Activated gamma-delta T cell treated with Interleukin-2 at 50 U/mL for 16 hours (primary cell): ENCODE measurements around the gene FKBP4.
"Not testable (repeated sequence)": the region's sequence is repeated elsewhere in the genome, so short reads cannot be mapped to it uniquely, and the experiment has no call there.

ENCODE experiments used
- DNase-seq: peaks from one replicate; pipeline ENCODE4 v3.0.0-alpha.2; 2020

The FKBP4 gene, protein sequence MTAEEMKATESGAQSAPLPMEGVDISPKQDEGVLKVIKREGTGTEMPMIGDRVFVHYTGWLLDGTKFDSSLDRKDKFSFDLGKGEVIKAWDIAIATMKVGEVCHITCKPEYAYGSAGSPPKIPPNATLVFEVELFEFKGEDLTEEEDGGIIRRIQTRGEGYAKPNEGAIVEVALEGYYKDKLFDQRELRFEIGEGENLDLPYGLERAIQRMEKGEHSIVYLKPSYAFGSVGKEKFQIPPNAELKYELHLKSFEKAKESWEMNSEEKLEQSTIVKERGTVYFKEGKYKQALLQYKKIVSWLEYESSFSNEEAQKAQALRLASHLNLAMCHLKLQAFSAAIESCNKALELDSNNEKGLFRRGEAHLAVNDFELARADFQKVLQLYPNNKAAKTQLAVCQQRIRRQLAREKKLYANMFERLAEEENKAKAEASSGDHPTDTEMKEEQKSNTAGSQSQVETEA

DNA sequence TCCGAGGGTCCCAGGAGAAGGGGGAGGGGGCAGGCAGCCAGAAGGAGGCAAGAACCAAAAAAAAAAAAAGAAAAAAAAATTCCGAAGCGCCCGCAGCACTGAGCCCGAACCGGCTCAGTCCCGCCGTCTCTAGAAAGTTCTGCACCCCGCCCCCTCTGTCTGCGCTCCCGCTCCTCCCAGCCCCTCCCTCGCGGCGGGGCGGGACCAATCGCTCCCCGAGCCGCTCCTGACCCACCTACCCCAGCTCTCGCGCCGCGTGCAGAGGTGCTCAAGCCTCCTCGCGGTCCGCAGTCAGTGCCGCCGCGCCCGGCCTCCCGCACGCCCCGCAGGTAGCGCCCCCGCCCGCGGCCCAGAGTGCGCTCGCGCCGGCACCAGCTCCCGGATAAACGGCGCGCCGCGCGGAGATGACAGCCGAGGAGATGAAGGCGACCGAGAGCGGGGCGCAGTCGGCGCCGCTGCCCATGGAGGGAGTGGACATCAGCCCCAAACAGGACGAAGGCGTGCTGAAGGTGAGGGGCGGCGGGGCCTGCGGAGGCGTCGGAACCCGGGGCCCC, at the start of gene FKBP4:
TSS of gene FKBP4 (plus strand) at position 235 of the 554 bp plus-strand sequence. CDS start at position 405, 170 bp downstream.
- DNase-seq = peak; percentile 84

DNA sequence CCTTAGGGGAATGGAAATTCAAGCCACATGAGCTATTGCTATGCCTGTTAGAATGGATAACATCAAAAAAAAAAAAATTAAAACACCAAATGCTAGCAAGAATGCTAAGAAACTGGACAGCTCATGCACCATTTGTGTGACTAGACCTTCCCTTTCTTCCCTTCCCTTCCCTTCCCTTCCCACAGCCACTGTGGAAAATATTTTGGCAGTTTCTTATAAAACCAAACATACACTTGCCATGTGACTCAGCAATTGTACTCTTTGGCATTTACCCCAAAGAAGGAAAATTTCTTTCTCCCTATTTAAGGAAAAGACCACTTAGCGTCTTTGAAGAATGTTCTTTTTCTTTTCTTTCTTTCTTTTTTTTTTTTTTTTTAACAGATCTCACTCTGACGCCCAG, 49.1 kb upstream of the FKBP4 start:
- DNase-seq = no peak

DNA sequence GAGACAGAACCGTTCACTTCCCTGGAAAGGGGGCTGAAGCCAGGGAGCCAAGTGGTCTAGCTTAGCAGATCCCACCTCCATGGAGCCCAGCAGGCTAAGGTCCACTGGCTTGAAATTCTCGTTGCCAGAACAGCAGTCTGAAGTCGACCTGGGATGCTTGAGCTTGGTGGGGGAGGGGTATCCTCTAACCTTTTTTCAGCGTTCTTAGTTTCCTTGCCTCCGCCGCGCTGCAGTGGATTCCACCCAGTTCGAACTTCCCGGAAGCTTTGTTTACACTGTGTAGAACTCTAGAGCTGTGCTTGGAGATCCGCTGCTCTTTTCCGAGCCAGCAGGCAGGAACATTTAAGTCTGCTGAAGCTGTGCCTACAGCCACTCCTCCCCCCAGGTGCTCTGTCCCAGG, 45.2 kb upstream of the FKBP4 start:
- no peak for DNase-seq

DNA sequence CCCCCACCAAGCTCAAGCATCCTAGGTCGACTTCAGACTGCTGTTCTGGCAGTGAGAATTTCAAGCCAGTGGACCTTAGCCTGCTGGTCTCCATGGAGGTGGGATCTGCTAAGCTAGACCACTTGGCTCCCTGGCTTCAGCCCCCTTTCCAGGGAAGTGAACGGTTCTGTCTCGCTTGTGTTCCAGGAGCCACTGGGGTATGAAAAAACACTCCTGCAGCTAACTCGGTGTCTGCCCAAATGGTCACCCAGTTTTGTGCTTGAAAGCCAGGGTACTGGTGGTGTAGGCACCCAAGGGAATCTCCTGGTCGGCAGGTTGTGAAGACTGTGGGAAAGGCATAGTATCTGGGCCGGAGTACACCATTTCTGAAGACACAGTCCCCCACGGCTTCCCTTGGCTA, 44.6 kb upstream of the FKBP4 start:
- DNase-seq = no peak

DNA sequence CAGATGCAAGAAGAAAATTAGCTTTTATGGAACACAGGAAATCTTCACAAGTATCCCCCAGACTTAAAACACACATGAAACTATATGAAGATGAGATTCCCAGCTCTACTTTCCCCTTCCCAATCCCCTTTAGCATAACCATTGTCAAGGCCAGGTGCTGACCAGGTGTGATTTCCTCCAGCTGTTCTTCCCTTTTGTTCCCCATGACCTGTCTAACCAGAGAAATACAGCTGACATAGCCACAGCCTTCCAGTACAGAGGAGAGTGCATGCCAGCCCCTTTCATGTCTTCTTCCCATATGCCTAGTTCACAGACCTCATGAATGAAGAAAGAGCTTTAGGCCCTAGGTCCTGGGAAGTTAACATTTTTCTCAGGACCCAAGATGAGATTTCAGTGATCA, 43.5 kb upstream of the FKBP4 start:
- DNase-seq = no peak

DNA sequence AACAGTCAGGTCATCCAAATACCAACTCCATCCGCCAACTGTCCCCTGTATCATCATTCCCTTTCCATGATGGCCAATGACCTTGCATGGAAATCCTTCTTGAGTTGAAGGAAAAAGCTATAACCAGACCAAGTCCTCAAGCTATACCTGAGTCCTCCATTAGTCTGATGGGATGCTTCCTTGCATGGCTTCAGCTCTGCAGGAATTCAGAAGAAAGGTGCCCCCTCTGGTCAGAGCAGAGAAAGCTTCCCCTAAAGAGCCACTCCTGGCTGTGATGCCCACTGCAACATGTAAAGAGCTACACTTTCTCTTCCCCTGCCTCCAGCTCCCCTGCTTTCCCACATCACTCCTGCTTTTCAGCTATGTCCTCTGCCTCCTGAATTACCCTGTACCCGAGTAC, 43.1 kb upstream of the FKBP4 start:
- DNase-seq = no peak

DNA sequence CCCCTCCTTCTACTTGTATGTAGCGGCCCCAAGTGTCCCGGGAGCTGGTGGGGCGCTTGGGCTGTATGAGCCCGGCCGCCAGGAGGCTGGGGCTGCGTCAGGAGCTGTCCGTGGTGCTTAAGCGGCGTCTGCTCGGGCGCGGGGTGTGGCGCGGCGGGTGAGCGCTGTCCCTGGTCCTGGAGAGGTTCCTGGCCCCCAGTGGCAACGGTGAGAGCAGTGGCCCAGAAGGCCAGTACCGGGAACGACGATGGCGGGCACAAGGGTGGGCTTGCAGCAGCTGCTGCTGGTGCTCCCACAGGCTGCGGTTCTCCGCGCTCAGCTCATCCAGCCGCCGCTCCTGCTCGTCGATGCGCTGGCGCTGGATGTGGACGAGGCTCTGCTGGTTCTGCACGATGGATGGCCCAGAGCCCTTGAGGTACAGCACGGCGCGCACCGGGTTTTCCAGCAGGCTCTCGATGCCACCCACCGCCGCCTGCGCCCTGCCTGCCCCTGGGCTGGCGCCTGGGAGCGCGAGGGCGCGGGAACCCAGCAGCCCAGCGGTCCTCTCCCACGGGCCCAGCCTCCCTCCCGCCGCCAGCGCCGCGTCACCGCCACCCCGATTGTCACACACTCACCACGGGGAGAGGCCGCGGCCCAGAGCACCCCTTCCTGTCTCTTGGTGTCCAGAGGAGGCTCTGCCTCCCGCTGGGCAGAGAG, 41.9 kb upstream of the FKBP4 start:
- DNase-seq = peak; percentile 75

DNA sequence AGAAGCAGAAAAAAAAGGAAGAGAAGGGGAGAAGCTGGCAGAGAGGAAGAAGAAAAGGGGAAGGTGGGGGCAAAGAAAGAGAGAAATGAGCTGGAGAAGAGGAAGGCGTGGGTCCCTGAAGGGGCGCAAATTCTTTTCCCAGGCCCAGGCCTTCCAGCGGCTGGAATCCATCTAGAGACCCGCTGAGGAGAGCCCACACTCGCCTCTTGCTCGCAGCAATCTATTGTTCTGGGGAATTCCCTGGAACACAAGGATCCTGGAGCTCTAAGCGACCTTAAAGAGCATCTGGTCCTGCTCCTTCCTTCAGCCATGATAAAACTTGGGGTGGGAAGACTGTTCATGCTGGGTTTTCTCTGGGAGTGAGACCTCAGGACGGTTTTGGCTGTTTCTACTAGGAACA, 41.2 kb upstream of the FKBP4 start:
- DNase-seq = no peak

DNA sequence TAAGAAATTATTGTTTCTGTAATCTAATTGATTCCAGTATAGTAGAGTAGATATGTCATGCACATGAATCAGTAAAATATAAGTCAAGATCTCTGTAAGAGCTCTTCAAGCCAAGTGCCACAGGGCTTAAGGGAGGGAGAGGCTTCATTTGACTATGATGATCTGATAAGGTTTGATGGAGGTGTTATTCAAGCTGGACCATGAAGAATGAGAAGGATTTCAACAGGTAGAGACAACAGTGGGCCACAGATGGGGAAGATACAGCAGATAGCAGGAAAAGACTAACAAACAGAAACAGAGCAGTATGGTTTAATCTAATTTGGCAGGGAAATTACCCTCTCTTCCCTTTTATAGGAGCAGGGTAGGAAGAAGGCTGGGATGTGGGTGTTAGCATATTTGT, 40.6 kb upstream of the FKBP4 start:
- DNase-seq = no peak

DNA sequence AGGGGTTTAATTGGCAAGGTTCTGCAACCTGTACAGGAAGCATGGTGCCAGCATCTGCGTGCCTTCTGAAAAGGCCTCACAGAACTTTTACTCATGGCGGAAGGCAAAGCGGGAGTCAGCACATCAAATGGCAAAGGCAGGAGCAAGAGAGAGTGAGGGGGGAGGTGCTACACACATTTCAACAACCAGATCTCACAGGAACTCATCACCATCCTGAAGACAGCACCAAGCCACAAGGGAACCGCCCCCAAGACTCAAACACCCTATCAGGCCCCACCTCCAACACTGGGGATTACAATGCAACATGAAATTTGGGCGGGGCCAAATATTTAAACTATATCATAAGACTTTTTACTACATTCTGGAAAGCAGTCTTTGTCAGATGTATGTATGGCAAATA, 38.0 kb upstream of the FKBP4 start:
- DNase-seq = no peak

DNA sequence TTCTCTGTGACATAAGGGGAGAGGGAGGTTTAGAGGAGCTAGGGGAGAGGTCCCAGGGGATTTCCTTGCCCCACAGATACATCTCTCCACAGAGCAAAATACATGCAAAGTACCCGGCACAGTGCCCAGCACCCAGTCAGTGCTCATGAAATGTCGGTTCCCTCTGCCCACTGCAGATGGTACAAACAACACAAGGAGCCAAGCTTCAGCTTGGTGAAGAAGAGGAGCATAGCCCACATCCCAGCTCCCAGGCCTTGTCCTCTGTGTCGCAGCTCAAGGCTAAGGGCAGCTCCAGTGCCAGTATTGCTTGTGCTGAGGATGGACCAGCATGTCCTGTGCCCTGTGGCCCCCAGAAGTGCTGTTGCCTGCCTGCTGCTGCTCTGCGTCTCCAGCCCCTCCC, 35.0 kb upstream of the FKBP4 start:
- DNase-seq = no peak

DNA sequence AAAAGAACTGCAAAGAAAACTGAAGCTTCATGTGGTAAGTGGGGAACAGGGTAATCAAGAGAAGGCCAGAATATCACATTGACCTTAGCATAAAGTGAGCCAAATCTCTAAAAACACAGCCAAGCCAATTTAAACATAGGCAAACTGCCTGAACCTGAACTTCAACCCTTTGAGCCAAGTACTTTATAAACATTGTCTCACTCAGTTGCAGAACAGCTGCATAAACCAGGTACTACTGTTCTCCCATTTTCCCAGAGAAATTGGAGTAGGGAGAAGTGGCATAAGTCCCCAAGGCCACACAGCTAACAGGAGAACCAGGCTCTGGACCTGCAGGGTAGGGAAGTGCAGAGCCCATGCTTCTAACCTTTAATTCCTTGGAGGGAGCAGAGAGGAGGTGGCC, 30.4 kb upstream of the FKBP4 start:
- DNase-seq = no peak

DNA sequence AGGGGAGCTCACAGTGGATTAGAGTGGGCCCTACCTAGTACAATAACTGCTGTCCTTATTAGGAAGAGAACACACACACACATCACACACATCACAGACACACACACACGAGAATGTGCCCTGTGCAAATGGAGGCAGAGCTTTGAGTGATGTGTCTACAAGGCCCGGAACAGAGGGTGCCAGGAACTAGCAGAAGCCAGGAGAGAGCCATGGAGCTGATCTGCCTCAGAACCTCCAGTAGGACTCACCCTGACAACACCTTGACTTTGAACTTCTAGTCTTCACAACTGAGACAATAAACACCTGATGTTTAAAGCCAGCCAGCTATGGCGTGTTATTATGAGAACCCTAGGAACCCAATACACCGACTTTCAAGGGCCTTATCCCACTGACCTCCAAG, 29.7 kb upstream of the FKBP4 start:
- DNase-seq = no peak

DNA sequence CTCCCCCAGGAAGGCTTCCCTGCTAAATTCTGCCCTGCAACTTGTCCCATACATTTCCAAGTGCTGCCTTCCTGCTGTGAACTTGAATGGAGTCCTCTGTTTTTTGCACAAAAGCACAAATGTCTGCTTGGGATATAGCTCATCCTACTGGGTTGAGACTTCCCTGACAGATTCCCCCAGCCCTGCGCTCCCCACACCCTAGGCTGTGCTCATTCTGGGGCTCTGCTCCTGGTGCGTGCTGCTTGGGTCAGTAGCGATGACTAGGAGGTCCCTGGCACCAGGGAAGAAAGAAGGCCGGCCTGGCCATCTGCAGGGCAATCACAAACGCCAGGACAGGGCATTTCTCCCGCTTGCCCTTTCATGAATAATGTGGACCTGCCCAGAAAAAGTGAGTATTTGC, 29.2 kb upstream of the FKBP4 start:
- no peak for DNase-seq

DNA sequence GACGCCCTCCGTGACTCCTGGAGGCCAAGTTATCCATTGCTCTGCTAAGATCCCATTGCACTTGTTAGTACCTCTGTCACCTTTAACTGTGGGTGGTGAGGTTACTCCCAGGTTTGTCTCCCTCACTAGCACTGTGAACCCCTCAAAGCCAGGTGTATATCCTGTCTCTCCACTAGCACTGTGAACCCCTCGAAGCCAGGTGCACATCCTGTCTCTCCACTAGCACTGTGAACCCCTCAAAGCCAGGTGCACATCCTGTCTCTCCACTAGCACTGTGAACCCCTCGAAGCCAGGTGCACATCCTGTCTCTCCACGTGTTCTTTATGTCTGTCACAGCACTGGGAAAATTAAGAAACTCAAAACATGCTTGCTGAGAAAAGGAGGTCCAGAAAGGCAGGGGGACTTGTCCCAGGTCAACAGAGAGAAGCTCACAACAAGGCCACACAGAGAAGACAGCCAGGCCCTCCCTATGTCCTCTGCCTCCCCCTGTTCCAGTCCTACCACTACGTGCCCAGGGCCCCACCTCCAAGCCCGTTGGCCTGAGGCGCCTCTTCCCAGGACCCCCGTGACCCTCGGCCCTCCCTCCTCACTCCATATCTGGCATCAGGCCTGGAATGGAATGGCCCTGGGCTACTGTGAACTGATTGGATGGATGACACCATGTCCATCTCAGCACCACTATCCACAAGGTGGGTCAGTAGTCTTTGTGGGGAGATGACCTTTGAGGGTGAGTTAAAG, 26.4 kb upstream of the FKBP4 start:
- no peak for DNase-seq

DNA sequence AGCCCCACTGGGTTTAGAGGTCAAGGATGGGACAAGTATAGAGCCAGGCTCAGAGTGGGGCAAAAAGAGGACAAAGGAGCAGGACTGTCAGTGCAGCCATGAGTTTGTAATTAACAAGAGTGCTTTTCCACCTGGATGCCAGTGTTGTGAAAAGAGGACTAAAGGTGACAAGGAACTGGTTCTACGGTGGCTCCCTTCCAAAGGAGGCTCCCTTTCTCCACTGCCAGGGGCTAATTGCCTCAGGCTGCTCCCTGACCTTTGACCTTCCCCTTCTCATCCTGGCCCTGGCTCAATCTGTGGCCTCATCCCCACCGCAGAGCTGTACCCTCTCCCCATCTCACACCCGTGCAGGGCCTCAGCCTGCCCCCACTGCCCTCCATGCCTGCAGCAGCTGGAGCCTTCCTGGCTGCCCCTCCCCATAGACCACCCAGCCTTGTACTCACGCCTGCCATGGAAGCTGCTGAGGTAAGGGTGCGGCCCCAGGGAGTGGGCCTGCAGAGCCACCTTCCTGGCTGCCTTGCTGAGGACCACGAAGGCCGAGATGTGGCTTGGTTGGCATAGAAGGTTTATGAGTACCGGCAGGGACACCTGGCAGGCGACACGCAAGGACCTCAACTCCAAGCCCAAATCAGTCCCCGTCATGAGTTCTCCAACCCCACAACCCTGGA, 24.8 kb upstream of the FKBP4 start:
- no peak for DNase-seq

DNA sequence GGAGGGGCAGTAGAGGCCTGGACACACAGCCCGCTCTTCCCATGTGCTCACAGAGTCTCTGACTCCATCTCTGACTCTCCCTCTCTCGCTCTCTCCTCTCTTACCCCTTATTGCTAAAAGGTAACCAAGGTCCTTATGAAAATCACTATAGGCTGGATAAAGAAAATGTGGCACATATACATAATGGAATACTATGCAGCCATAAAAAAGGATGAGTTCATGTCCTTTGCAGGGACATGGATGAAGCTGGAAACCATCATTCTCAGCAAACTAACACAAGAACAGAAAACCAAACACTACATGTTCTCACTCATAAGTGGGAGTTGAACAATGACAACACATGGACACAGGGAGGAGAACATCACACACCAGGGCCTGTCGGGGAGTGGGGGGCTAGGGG, 24.2 kb upstream of the FKBP4 start:
- not testable (repeated sequence) for DNase-seq

DNA sequence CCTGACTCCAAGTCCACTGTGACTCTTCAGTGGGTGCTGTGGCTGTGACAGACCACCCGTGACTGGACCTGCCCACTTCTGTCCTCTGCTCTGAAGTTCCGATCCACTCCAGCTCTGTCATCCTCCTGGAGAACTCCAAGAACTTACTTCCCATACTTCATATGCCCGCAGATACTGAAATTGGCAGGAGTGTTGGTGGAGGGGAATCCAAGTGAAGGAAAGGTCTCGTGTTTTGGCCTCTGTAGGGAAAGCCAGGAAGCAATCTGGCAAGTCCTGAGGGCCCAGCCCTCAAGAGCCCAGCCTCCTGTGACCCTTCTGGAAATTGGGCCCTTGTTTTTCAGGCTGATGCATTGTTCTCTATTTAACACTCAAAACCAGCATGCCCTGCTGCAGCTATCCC, 22.4 kb upstream of the FKBP4 start:
- no peak for DNase-seq

DNA sequence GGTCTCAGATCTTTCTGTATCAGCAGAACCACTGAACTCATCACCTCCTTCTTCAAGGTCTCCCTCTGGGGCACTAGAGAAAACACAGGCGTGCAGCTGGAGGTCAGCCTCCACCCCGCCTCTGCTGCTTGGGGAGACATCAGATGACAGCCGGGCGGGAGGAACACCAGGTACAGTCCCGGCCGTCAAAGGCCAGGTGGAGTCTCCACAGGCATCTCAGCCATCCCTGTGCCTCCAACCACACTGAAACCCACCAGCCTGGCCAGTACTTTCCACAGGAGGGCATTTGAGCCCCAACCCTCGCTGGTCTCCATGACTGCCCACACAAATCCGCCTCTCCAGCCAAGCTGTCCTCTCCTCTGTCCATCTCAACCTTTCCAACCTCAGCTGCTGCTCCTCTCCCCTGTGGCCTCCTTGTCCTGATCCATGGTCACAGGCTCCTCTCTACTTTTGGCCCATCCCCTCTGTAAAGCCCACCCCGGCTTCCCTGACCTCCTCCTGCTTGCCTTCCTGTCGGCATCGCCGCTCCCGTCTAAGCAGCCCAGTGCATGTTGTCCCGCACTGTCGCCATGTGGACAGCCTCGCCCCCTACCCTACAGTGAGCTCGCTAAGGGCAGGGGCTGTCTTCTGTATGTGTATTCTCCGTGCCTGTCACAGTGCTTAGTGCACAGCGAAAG, 21.4 kb upstream of the FKBP4 start:
- no peak for DNase-seq

DNA sequence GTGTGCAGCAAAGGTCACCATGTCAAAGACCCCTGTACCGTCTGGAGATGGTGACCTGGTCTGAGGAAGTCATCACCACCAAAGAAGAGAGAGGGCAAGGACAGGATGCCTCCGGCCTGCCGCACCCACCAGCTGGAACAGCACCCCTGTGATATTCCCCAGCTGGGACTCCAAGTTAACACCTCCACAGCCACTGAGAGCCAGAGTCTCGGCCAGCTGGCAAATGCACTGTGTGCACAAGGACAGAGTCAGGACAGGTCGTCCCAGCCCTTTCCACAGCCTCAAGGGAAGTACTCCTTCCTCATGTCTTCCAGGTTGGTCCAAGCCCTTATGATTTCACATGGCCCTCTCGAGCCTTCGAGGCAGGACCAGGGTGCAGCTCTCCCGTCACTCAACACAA, 19.3 kb upstream of the FKBP4 start:
- no peak for DNase-seq

DNA sequence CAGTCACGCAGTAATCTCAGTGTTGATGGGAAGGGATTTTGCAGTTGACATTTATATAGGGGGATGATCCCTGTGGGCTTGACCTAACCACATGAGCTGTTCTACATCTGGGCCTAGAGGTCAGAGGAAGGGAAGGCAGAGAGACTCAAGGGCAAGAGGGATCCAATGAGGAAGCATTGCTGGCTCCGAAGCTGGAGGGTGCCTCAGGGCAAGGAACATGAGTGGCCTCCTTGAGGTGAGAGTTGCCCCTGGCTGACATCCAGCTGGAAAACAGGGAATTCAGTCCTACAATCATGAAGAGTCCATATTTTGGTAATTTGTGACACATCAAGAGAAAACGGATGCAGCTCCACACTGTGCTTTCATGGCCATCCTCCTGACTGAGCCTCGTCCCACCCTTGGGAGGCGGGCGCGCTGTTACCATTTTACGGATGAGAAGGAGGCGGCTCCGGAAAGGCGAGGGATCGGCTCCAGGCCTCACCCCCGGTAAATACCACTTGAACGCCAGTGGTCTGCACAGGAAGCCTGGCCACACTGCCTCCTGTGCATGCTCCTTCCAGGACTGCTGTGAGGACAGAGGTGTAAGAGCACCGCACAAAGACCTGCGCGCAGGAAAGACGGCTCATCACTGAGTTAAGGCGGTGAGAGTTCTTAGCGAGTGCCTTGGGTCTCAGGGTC, 18.5 kb upstream of the FKBP4 start:
- DNase-seq = no peak

DNA sequence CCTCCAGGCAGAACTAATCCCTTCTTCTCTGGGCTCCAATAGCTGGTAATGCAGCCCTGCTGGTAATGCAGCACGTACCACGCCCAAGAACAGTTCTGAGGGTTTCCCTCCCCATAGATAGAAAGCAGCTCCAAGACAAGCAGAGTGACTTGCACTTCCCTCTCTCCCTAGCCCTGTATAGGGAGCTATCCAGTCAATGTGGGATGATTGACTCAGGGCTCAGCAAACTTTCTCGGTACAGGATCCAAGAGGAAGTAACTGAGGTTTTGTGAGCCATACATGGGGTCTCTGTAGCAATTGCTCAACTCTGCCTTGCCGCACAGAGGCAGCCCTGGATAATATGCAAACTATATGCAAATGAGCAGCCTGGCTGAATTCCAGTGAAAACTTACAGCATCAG, 15.5 kb upstream of the FKBP4 start:
- no peak for DNase-seq
